Gastroesophageal sphincter (tissue), 4 donors: ENCODE measurements around the gene EEFSEC. TPM values are rescaled to one million over a fixed set of nuclear protein-coding genes. Genes with fewer than 3 reads are reported as not detected.

ENCODE experiments used
- ATAC-seq: fragments of 150-250 bp; one replicate; pipeline ENCODE4 v1.9.1; 2016; ENCODE audit warnings: mild to moderate bottlenecking, moderate library complexity
- H3K27ac ChIP-seq, 4 donors: fragments of 200-600 bp; sonication (generic) in 3 of 4; 1 replicate in 3 of 4; 2 replicates in 1 of 4; pipeline ENCODE4 v1.5.1; 2016 to 2019
- H3K27me3 ChIP-seq: fragments of 200-600 bp; sonication (generic); one replicate; pipeline ENCODE4 v1.5.1; 2019
- H3K36me3 ChIP-seq, 2 donors: fragments of 200-600 bp; sonication (generic); one replicate each; pipeline ENCODE4 v1.5.1; 2019; ENCODE audit warnings: control low read depth in 1 of 2
- H3K4me1 ChIP-seq, 3 donors: fragments of 200-600 bp; sonication (generic); 1 replicate in 2 of 3; 2 replicates in 1 of 3; pipeline ENCODE4 v1.5.1; 2016 to 2019; ENCODE audit warnings: control low read depth in 2 of 3
- H3K4me3 ChIP-seq, 2 donors: fragments of 200-600 bp; sonication (generic); one replicate each; pipeline ENCODE4 v1.5.1; 2019; ENCODE audit warnings: mild to moderate bottlenecking in 1 of 2, moderate library complexity in 1 of 2
- H3K9me3 ChIP-seq, 3 donors: fragments of 200-600 bp; sonication (generic); one replicate each; pipeline ENCODE4 v1.5.1; 2017 to 2019; ENCODE audit warnings: control low read depth in 2 of 3
- EP300 ChIP-seq: sonication (generic); formaldehyde crosslinking; IDR thresholded peaks from one replicate; pipeline ENCODE4 v1.6.1; 2017; ENCODE audit warnings: antibody characterized with exemption, mild to moderate bottlenecking
- POLR2A ChIP-seq, 2 donors: fragments of 450-650 bp; IDR thresholded peaks; one replicate each; pipeline ENCODE4 v1.6.1; 2017; ENCODE audit warnings: antibody characterized with exemption in 2 of 2, mild to moderate bottlenecking in 2 of 2, moderate library complexity in 1 of 2
- POLR2AphosphoS5 ChIP-seq: sonication (generic); formaldehyde crosslinking; IDR thresholded peaks from one replicate; pipeline ENCODE4 v1.6.1; 2017; ENCODE audit warnings: antibody characterized with exemption
- WGBS, 2 donors: methylation state at CpG; one replicate each; pipeline ENCODE4 v1.1.5; 2018; ENCODE audit warnings: low coverage in 1 of 2; 5-methylcytosine and 5-hydroxymethylcytosine counted together
- total RNA-seq, 4 donors: library from RNA; depleted of rRNA; stranded (reverse); fragments of >200 nt; gene quantifications; one replicate each; pipeline ENCODE4 v1.1.0, GENCODE V29; 2016
- TF ChIP-seq, protein P1 (sequence below), 4 experiments: fragments of 200-600 bp in 2 of 4; fragments of 450-650 bp in 2 of 4; sonication (generic) in 1 of 4; IDR thresholded peaks; one replicate each; pipeline ENCODE4 v1.5.1; 2017 to 2019; ENCODE audit warnings: antibody characterized with exemption in 4 of 4, mild to moderate bottlenecking in 2 of 4, moderate library complexity in 2 of 4

The EEFSEC gene
- total RNA-seq, 4 donors from 2014 or later, result 5.8 to 16.5 (median 11.4) TPM

DNA sequence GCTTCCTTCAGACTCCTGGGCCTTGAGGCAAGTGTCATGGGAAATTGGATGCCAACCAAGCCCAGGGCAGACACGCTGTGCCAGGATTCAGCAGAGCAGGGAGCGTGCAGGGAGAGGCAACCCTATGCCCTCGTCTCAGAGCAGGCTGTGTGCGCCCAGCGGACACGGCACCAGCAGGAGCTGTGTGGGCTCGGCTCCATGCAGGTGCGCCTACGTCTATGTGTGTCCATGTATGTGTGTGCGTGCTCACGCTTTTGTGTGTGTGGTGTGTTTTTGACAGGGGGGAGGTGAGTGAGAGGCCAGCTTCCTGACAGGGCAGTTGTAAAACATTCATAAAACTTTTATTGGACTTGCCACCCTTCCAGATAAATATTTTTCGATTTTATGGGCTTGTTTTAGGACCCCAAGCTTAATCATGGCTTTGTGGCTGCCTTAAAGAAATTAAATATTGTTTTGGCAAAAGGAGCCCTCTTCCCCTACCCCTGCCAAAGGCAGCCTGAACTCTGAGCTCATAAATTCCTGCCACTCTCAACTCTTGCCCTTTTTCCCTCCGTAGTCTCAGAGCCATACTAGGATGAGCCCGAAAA, 229.0 kb downstream of the EEFSEC start:
- no peak for ATAC-seq
- TF ChIP-seq EP300 (no peak), POLR2A (IDR thresholded peaks at IDR 0.05) (no peak), POLR2AphosphoS5 (no peak)
- TF ChIP-seq, protein P1, sequence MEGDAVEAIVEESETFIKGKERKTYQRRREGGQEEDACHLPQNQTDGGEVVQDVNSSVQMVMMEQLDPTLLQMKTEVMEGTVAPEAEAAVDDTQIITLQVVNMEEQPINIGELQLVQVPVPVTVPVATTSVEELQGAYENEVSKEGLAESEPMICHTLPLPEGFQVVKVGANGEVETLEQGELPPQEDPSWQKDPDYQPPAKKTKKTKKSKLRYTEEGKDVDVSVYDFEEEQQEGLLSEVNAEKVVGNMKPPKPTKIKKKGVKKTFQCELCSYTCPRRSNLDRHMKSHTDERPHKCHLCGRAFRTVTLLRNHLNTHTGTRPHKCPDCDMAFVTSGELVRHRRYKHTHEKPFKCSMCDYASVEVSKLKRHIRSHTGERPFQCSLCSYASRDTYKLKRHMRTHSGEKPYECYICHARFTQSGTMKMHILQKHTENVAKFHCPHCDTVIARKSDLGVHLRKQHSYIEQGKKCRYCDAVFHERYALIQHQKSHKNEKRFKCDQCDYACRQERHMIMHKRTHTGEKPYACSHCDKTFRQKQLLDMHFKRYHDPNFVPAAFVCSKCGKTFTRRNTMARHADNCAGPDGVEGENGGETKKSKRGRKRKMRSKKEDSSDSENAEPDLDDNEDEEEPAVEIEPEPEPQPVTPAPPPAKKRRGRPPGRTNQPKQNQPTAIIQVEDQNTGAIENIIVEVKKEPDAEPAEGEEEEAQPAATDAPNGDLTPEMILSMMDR (IDR thresholded peaks at IDR 0.05), result no peak
- WGBS, 2 donors, result 0 to 26% methylated on average over 2 to 3 of the region's 14 CpGs
- Histone ChIP-seq H3K36me3 (no peaks in the 10 kb centered on the region), H3K4me3 (no peak overlapping the region), H3K27ac (no peak overlapping the region), H3K4me1 (peaks cover 0 to 65% (median 25%) of the 10 kb centered on the region in 3 donors), H3K9me3 (no peaks in the 10 kb centered on the region), H3K27me3 (no peaks in the 10 kb centered on the region)

DNA sequence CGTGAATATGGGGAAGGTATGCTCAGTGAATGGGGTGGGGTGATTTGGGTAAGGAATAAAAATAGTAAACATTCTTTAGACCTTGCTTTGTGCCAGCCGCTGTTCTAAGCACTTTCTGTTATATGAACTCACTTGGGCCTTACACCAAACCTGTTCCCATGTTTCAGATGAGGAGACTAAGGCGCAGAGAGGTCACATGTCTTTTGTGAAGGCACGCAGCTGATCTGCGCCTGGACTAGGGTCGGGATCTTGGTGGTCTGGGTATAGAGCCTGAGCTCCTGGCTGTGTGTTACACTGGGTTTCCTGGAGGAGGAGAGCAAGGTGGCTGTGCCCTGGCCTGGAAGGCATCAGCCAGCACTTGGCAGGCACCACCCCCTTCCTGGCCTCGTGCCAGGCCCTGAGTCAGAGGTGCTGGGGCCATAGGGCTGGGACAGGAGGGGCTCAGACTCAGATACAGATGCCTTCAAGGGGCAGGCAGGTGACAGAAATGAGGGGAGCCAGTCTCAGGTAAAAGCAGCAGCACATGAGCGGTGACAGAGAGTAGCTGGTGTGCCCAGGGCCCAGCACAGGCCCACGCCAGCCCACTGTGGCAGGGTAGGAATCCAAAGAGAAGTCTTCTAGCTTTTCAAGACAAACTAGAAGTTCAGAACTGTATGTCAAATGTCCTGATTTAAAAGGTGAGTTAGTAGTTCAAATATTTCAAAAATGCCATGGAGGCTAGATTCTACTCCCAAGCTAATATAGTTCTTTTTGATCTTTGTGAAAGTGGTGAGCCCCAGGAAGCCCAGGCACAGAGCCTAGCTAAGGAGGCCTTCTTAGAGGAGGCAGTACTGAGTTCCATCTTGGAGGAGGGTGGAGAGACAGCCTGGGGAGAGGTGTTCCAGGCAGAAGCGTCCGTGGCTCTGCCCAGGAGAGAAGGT, 230.3 kb downstream of the EEFSEC start:
- Histone ChIP-seq H3K36me3 (no peaks in the 10 kb centered on the region), H3K9me3 (no peaks in the 10 kb centered on the region), H3K27ac (no peak overlapping the region), H3K4me3 (no peak overlapping the region), H3K27me3 (no peaks in the 10 kb centered on the region), H3K4me1 (peaks cover 0 to 52% (median 18%) of the 10 kb centered on the region in 3 donors)
- TF ChIP-seq EP300, result no peak
- no peak for TF ChIP-seq POLR2A (IDR thresholded peaks at IDR 0.05)
- peak; percentile 74 for TF ChIP-seq POLR2AphosphoS5
- TF ChIP-seq, protein P1 (IDR thresholded peaks at IDR 0.05), result no peak
- no peak for ATAC-seq
- WGBS, 2 donors, result 75 to 88% methylated on average over 6 to 9 of the region's 11 CpGs

DNA sequence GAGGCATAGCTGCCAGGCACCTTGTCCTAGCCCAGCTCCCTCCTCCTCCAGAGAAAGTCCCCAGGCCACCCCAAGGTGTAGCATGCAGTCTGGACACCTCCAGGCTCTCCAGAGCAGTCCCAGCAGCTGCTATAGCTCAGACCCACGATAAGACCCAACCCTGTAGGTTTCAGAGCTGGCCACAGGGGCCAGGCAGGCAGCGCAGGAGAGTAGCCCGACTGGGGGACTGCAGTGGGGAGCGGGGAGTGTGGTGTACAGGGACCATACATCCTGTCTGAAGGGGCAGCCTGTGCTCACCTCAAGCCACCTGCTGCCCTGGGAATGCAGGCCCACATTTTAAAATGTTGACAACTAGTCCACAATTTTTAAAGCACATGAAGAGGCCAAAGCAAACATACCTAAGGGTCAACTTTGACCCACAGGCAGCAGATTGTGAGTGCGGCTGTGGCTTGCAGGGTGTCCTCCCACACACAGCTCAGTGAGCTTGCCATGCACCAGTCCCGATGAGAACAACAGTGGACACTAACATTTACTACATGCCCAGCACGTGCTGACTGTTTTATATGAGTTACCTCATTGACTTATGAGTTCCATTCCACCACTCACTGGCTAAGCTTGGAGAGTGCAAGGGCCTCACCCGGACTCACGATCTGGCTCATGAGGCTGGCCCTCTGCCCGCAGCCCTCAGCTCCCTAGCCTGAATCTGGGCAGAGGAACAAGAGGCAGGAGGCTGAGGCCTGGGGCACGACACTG, 232.0 kb downstream of the EEFSEC start:
- 50% methylated on average over 3 of the region's 11 CpGs; no CpG with 5 or more reads in 1 of the 2 donors for WGBS, 2 donors
- peaks cover 0 to 40% (median 12%) of the 10 kb centered on the region in 3 donors for H3K4me1 ChIP-seq
- no peaks in the 10 kb centered on the region for H3K9me3 ChIP-seq
- H3K4me3 ChIP-seq, result no peak overlapping the region
- H3K27ac ChIP-seq, result no peak overlapping the region
- TF ChIP-seq POLR2AphosphoS5 (peak; percentile 36), EP300 (no peak)
- peak; percentile 27 for ATAC-seq
- H3K27me3 ChIP-seq, result no peaks in the 10 kb centered on the region
- H3K36me3 ChIP-seq, result no peaks in the 10 kb centered on the region

DNA sequence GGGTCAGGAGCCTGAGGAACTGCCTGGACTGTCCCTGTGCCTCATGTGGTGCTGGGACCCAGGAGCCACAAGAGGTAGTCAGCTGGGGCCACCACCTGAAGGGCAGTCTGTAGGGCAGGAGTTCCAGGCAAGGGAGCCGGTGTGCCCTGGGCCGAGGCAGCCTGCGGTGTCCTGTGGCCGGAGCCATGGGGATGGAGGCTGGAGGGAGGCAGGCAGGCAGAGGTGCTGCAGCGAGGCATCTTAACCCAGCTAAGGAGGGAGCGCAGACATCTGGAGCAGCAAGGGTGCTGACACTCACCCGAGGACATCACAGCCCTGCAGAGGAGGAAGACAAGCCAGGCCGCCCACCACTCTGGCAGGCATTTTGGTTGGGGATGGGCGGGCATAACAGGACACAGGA, 235.7 kb downstream of the EEFSEC start:
- no peak overlapping the region for H3K4me3 ChIP-seq
- H3K9me3 ChIP-seq, result no peaks in the 10 kb centered on the region
- no peaks in the 10 kb centered on the region for H3K36me3 ChIP-seq
- WGBS, 2 donors, result no CpG with 5 or more reads among the region's 9 CpGs
- H3K4me1 ChIP-seq, result peaks cover 0 to 14% (median 0%) of the 10 kb centered on the region in 3 donors
- TF ChIP-seq POLR2AphosphoS5 (no peak), POLR2A (IDR thresholded peaks at IDR 0.05) (no peak), EP300 (no peak)
- TF ChIP-seq, protein P1 (IDR thresholded peaks at IDR 0.05), result no peak
- no peak overlapping the region for H3K27ac ChIP-seq
- no peaks in the 10 kb centered on the region for H3K27me3 ChIP-seq
- ATAC-seq, result no peak

DNA sequence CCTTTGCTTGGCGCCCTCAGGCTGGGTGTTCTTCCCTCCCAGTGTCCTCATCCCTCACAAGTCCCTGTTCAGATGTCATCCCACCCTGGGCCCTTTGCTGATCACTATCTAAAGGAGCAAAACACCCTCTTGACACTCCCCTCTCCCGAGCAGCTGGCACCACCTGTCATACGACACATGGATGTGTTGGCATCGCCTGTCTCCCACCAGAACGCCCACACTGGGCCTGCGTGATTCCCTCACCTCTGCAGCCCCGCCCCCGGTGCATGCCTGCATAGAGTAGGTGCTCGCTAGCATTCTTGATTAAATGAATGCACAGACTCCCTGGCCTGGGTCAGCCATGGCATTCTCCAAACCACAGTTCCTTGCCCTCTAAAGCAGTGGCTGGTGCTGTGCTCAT, 237.6 kb downstream of the EEFSEC start:
- Histone ChIP-seq H3K4me3 (no peak overlapping the region), H3K9me3 (no peaks in the 10 kb centered on the region), H3K27ac (no peak overlapping the region), H3K36me3 (no peaks in the 10 kb centered on the region), H3K4me1 (peaks cover 0 to 15% (median 0%) of the 10 kb centered on the region in 3 donors), H3K27me3 (no peaks in the 10 kb centered on the region)
- no peak for ATAC-seq
- WGBS, 2 donors, result 92% methylated on average over 9 of the region's 9 CpGs; no CpG with 5 or more reads in 1 of the 2 donors
- TF ChIP-seq POLR2A (IDR thresholded peaks at IDR 0.05), result no peak
